ENCODE measurements around the gene CSPG5.

DNA sequence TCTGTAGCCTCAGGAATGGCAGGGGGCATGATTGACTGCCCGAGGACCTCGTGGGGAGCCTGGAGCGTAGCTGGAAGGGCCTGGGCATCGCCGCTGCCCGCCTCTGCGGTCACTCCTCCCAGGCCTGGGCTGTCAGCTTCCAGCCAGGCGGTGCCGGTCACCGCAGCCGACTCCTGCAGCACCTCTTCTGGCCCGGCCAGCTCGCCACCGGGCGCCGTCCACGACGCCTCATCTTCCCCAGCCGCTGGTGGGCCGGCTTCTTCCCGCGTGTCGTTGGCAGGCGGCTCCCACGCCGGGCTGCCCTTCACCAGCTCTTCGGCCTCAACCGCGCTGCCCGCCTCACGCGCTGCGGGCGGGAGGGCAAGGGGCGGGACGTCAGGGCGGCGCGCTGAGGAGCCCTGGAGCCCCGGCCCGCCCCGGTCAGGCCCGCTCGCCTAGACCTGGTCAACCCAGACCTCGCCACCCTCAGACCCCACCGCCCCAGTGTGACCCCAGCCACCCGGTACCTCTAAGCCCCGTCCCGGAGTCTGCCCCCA lies 1.0 kb downstream of the CSPG5 start:
- TF ChIP-seq POLR2A (IDR thresholded peaks at IDR 0.05) (no peak), EP300 (IDR thresholded peaks at IDR 0.05) (no peak)
- TF ChIP-seq, protein P1, sequence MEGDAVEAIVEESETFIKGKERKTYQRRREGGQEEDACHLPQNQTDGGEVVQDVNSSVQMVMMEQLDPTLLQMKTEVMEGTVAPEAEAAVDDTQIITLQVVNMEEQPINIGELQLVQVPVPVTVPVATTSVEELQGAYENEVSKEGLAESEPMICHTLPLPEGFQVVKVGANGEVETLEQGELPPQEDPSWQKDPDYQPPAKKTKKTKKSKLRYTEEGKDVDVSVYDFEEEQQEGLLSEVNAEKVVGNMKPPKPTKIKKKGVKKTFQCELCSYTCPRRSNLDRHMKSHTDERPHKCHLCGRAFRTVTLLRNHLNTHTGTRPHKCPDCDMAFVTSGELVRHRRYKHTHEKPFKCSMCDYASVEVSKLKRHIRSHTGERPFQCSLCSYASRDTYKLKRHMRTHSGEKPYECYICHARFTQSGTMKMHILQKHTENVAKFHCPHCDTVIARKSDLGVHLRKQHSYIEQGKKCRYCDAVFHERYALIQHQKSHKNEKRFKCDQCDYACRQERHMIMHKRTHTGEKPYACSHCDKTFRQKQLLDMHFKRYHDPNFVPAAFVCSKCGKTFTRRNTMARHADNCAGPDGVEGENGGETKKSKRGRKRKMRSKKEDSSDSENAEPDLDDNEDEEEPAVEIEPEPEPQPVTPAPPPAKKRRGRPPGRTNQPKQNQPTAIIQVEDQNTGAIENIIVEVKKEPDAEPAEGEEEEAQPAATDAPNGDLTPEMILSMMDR (IDR thresholded peaks at IDR 0.05): no peak
